H9 (cell line): Measurements from ENCODE around the gene ARHGAP12. TPM values are rescaled to one million over a fixed set of nuclear protein-coding genes. Genes with fewer than 3 reads are reported as not detected.
A peak's percentile ranks its signal among the peaks of the same experiment; 100 is the strongest.

Experiments
- DNase-seq: peaks from one replicate; pipeline ENCODE4 v3.0.0-alpha.2; 2017
- H2AFZ ChIP-seq: one replicate; pipeline ENCODE4 v1.6.1; 2013; ENCODE audit warnings: mild to moderate bottlenecking, low read length, control low read depth, moderate library complexity
- H2AK5ac ChIP-seq: 2 replicates; pipeline ENCODE4 v1.6.1; 2013; ENCODE audit warnings: low read length, control low read depth, mixed read lengths; ENCODE audit not compliant: insufficient read length
- H2BK120ac ChIP-seq: one replicate; pipeline ENCODE4 v1.6.1; 2013; ENCODE audit warnings: low read depth, mild to moderate bottlenecking, low read length, control low read depth, inconsistent platforms; ENCODE audit not compliant: poor library complexity, severe bottlenecking
- H2BK12ac ChIP-seq: 2 replicates; pipeline ENCODE4 v1.6.1; 2013; ENCODE audit warnings: low read length, control low read depth, mixed read lengths, low read depth; ENCODE audit not compliant: insufficient read length
- H2BK15ac ChIP-seq: 2 replicates; pipeline ENCODE4 v1.6.1; 2013; ENCODE audit warnings: low read depth, low read length, control low read depth
- H2BK20ac ChIP-seq: one replicate; pipeline ENCODE4 v1.6.1; 2013; ENCODE audit warnings: low read depth, mild to moderate bottlenecking, low read length, control low read depth, inconsistent platforms; ENCODE audit not compliant: poor library complexity, severe bottlenecking
- H2BK5ac ChIP-seq: 2 replicates; pipeline ENCODE4 v1.6.1; 2013; ENCODE audit warnings: low read length, control low read depth, mixed read lengths; ENCODE audit not compliant: insufficient read length
- H3K14ac ChIP-seq: 2 replicates; pipeline ENCODE4 v1.6.1; 2013; ENCODE audit warnings: low read length, control low read depth; ENCODE audit not compliant: insufficient read depth
- H3K18ac ChIP-seq: 2 replicates; pipeline ENCODE4 v1.6.1; 2013; ENCODE audit warnings: low read depth, mild to moderate bottlenecking, mixed read lengths, low read length, control low read depth; ENCODE audit not compliant: insufficient read length
- H3K23ac ChIP-seq: 2 replicates; pipeline ENCODE4 v1.6.1; 2013; ENCODE audit warnings: low read length, control low read depth, mixed read lengths, low read depth; ENCODE audit not compliant: insufficient read length
- H3K23me2 ChIP-seq: 2 replicates; pipeline ENCODE4 v1.6.1; 2013; ENCODE audit warnings: low read depth, mild to moderate bottlenecking, mixed read lengths, low read length, control low read depth; ENCODE audit not compliant: insufficient read length, poor library complexity, severe bottlenecking
- H3K27ac ChIP-seq: 2 replicates; pipeline ENCODE4 v1.5.1; 2013; ENCODE audit warnings: low read length, control low read depth, mixed read lengths, low read depth; ENCODE audit not compliant: insufficient read length
- H3K27me3 ChIP-seq: 2 replicates; pipeline ENCODE4 v1.6.1; 2013; ENCODE audit warnings: low read length, control low read depth, inconsistent platforms; ENCODE audit not compliant: insufficient read depth
- H3K4ac ChIP-seq: 2 replicates; pipeline ENCODE4 v1.6.1; 2013; ENCODE audit warnings: low read depth, mild to moderate bottlenecking, control low read depth, inconsistent platforms, low read length, moderate library complexity
- H3K4me1 ChIP-seq: 2 replicates; pipeline ENCODE4 v1.6.1; 2013; ENCODE audit warnings: low read length, control low read depth, inconsistent platforms; ENCODE audit not compliant: insufficient read depth
- H3K4me2 ChIP-seq: 2 replicates; pipeline ENCODE4 v1.6.1; 2013; ENCODE audit warnings: low read length, control low read depth, mixed read lengths; ENCODE audit not compliant: insufficient read length, insufficient read depth
- H3K56ac ChIP-seq: 2 replicates; pipeline ENCODE4 v1.6.1; 2013; ENCODE audit warnings: low read depth, mild to moderate bottlenecking, mixed read lengths, low read length, control low read depth; ENCODE audit not compliant: insufficient read length
- H3K79me1 ChIP-seq: 2 replicates; pipeline ENCODE4 v1.6.1; 2013; ENCODE audit warnings: low read depth, mild to moderate bottlenecking, moderate library complexity, low read length, control low read depth, inconsistent platforms; ENCODE audit not compliant: insufficient read depth, poor library complexity, severe bottlenecking
- H3K79me2 ChIP-seq: 2 replicates; pipeline ENCODE4 v1.6.1; 2013; ENCODE audit warnings: low read length, control low read depth, inconsistent platforms; ENCODE audit not compliant: insufficient read depth
- H3K9ac ChIP-seq: 2 replicates; pipeline ENCODE4 v1.6.1; 2013; ENCODE audit warnings: low read length, control low read depth, mixed read lengths; ENCODE audit not compliant: insufficient read length; ENCODE audit errors: extremely low read depth
- H3K9me3 ChIP-seq: one replicate; pipeline ENCODE4 v1.6.1; 2013; ENCODE audit warnings: low read depth, low read length, inconsistent platforms; ENCODE audit not compliant: control insufficient read depth
- H3T11ph ChIP-seq: one replicate; pipeline ENCODE4 v1.6.1; 2013; ENCODE audit warnings: mild to moderate bottlenecking, low read length, control low read depth, inconsistent platforms
- H4K20me1 ChIP-seq: one replicate; pipeline ENCODE4 v1.6.1; 2013; ENCODE audit not compliant: control insufficient read depth, insufficient read length, insufficient read depth
- H4K5ac ChIP-seq: 2 replicates; pipeline ENCODE4 v1.6.1; 2013; ENCODE audit warnings: low read depth, mild to moderate bottlenecking, mixed read lengths, low read length, control low read depth; ENCODE audit not compliant: insufficient read length
- H4K8ac ChIP-seq: replicated peaks from 2 replicates; pipeline ENCODE4 v1.6.1; 2013; ENCODE audit warnings: low read length, control low read depth, mixed read lengths, low read depth; ENCODE audit not compliant: insufficient read length
- H4K91ac ChIP-seq: 2 replicates; pipeline ENCODE4 v1.6.1; 2013; ENCODE audit warnings: low read depth, mild to moderate bottlenecking, moderate library complexity, mixed read lengths, low read length, control low read depth; ENCODE audit not compliant: insufficient read length
- H3K27ac Mint-ChIP-seq, 3 experiments: 2 replicates in 2 of 3; 3 replicates in 1 of 3; pipeline ENCODE4 v1.8.0; 2020 to 2021; ENCODE audit warnings: mixed read lengths in 3 of 3, mild to moderate bottlenecking in 1 of 3, moderate library complexity in 1 of 3
- H3K27me3 Mint-ChIP-seq: 2 replicates; pipeline ENCODE4 v1.8.0; 2021; ENCODE audit warnings: low read depth, mild to moderate bottlenecking, moderate library complexity, mixed read lengths
- H3K36me3 Mint-ChIP-seq, 3 experiments: 2 replicates in 2 of 3; 3 replicates in 1 of 3; pipeline ENCODE4 v1.8.0; 2020 to 2021; ENCODE audit warnings: low read depth in 3 of 3, mixed read lengths in 3 of 3; ENCODE audit not compliant: insufficient read depth in 1 of 3
- H3K4me1 Mint-ChIP-seq, 2 experiments: 2 replicates each; pipeline ENCODE4 v1.8.0; 2020; ENCODE audit warnings: mixed read lengths in 2 of 2
- H3K4me3 Mint-ChIP-seq, 2 experiments: 2 replicates in 1 of 2; 3 replicates in 1 of 2; pipeline ENCODE4 v1.8.0; 2020 to 2021; ENCODE audit warnings: mild to moderate bottlenecking in 2 of 2, mixed read lengths in 2 of 2, moderate library complexity in 1 of 2
- H3K9me3 Mint-ChIP-seq, 2 experiments: 2 replicates in 1 of 2; 3 replicates in 1 of 2; pipeline ENCODE4 v1.8.0; 2020; ENCODE audit warnings: mild to moderate bottlenecking in 2 of 2, mixed read lengths in 2 of 2, moderate library complexity in 1 of 2
- CTCF ChIP-seq: fragments of 200-600 bp; sonication (generic); conservative IDR thresholded peaks from 3 replicates; pipeline ENCODE4 v1.8.0; 2021; ENCODE audit warnings: antibody characterized with exemption, mild to moderate bottlenecking
- WGBS: extraction: QIAGEN DNeasy Blood & Tissue Kit; methylation state at CpG from one replicate; pipeline ENCODE4 v1.1.7; 2013; ENCODE audit warnings: missing lambda C conversion rate, low lambda C conversion rate, mixed read lengths; ENCODE audit not compliant: insufficient read length; ENCODE audit errors: extremely low coverage; 5-methylcytosine and 5-hydroxymethylcytosine counted together
- total RNA-seq: library from RNA; stranded (reverse); gene quantifications from 2 replicates; pipeline ENCODE4 v1.2.1, GENCODE V29; 2021

ARHGAP12 gene
- total RNA-seq, 1 experiment from 2014 or later: 34.3 TPM

- Histone ChIP-seq H2AFZ (no peak overlapping the region), H4K91ac (no peak overlapping the region), H3K14ac (no peak overlapping the region), H3K4me1 (peaks cover 23% of the 10 kb centered on the region; the same call in 1 of the 2 replicates), H3K56ac (no peak overlapping the region), H3T11ph (no peak overlapping the region), H2BK120ac (no peak overlapping the region), H3K23me2 (peaks cover 4% of the 10 kb centered on the region), H3K9ac (no peak overlapping the region), H3K9me3 (no peaks in the 10 kb centered on the region), H2BK20ac (no peak overlapping the region), H3K27me3 (no peaks in the 10 kb centered on the region), H3K79me2 (no peaks in the 10 kb centered on the region), H2BK12ac (peak overlapping the region; percentile 21), H3K79me1 (no peaks in the 10 kb centered on the region), H3K18ac (no peak overlapping the region), H3K23ac (no peak overlapping the region), H3K4ac (no peak overlapping the region), H4K8ac (no peak overlapping the region), H4K20me1 (no peaks in the 10 kb centered on the region), H2BK5ac (no peak overlapping the region), H3K4me2 (no peak overlapping the region), H4K5ac (no peak overlapping the region), H2AK5ac (no peak overlapping the region), H3K27ac (no peak overlapping the region), H2BK15ac (no peak overlapping the region)
- no peak for DNase-seq
- Mint-ChIP-seq H3K4me3 (peak overlapping the region in 1 of 2 experiments; percentile 23; a peak in 1 of 5 replicates), H3K27ac (peak overlapping the region in 2 of 3 experiments; percentile 34 to 74; a peak in 4 of 7 replicates), H3K4me1 (peaks cover 57 to 63% of the 10 kb centered on the region in 2 experiments), H3K36me3 (peaks cover 0 to 3% (median 0%) of the 10 kb centered on the region in 3 experiments; a peak in 2 of 7 replicates), H3K9me3 (no peaks in the 10 kb centered on the region), H3K27me3 (no peaks in the 10 kb centered on the region)
- WGBS: no CpG with 5 or more reads among the region's 10 CpGs
- no peak for TF ChIP-seq CTCF
These were observed 172.4 kb downstream of the ARHGAP12 start for GRCh38 chr10:31756101-31756728.

Other genes with a start within 250 kb of the ARHGAP12 start
- gene KIF5B, start 127.6 kb upstream of the ARHGAP12 start, total RNA-seq: 67.9 and 70.5 TPM in 2 replicates